Measurements from ENCODE around the gene ZNF576. TPM values are rescaled to one million over a fixed set of nuclear protein-coding genes. Genes with fewer than 3 reads are reported as not detected.

The ZNF576 gene
- polyA plus RNA-seq, 1 experiment: 14.8 TPM

GRCh38 chr19:43561139-43561970 is 35.0 kb upstream of the ZNF576 start:
- CTCF ChIA-PET: interaction anchor here (0.6 kb wide), 1 partner anchor 25 kb away, joined by 3 read pairs; no protein-coding TSS in a partner anchor

GRCh38 chr19:43562226-43562697 is 34.1 kb upstream of the ZNF576 start:
- no peak for DNase-seq (ENCODE audit: low read depth)
- TF ChIP-seq CTCF (IDR thresholded peaks at IDR 0.05; ENCODE audit: insufficient read depth, low read depth, low read length): no peak
- ChIA-PET POLR2A (no interaction called here), CTCF (interaction anchor here (1.3 kb wide), 1 partner anchor 7 kb away, joined by 3 read pairs; no protein-coding TSS in a partner anchor)
- Histone ChIP-seq H3K36me3 (ENCODE audit: control insufficient read depth, insufficient read depth, low read length) (peaks cover 2% of the 10 kb centered on the region), H3K27me3 (ENCODE audit: control insufficient read depth, insufficient read depth, low read length) (no peaks in the 10 kb centered on the region), H3K4me3 (ENCODE audit: low read depth, low read length) (no peak overlapping the region)

More at GRCh38 chr19:43561139-43561970, 35.0 kb upstream of the ZNF576 start:
- TF ChIP-seq CTCF (IDR thresholded peaks at IDR 0.05; ENCODE audit: insufficient read depth, low read depth, low read length): no peak
- Histone ChIP-seq H3K36me3 (ENCODE audit: control insufficient read depth, insufficient read depth, low read length) (peaks cover 2% of the 10 kb centered on the region), H3K27me3 (ENCODE audit: control insufficient read depth, insufficient read depth, low read length) (no peaks in the 10 kb centered on the region), H3K4me3 (ENCODE audit: low read depth, low read length) (no peak overlapping the region)
- POLR2A ChIA-PET: no interaction called here
- no peak for DNase-seq (ENCODE audit: low read depth)

GRCh38 chr19:43562698-43563241 is 33.6 kb upstream of the ZNF576 start:
- TF ChIP-seq CTCF (IDR thresholded peaks at IDR 0.05; ENCODE audit: insufficient read depth, low read depth, low read length): no peak
- H3K27me3 ChIP-seq (ENCODE audit: control insufficient read depth, insufficient read depth, low read length): no peaks in the 10 kb centered on the region
- no peak overlapping the region for H3K4me3 ChIP-seq (ENCODE audit: low read depth, low read length)
- POLR2A ChIA-PET: no interaction called here
- CTCF ChIA-PET: interaction anchor here (1.3 kb wide), 1 partner anchor 8 kb away, joined by 3 read pairs; no protein-coding TSS in a partner anchor
- DNase-seq (ENCODE audit: low read depth): peak; percentile 26
- peaks cover 2% of the 10 kb centered on the region for H3K36me3 ChIP-seq (ENCODE audit: control insufficient read depth, insufficient read depth, low read length)

GRCh38 chr19:43563816-43564457 is 32.5 kb upstream of the ZNF576 start:
- no peak for DNase-seq (ENCODE audit: low read depth)
- H3K4me3 ChIP-seq (ENCODE audit: low read depth, low read length): no peak overlapping the region
- POLR2A ChIA-PET: no interaction called here
- H3K27me3 ChIP-seq (ENCODE audit: control insufficient read depth, insufficient read depth, low read length): no peaks in the 10 kb centered on the region
- CTCF ChIA-PET: interaction anchor here (1.3 to 2.6 kb wide), 2 partner anchors 9 kb away, joined by 3 to 13 read pairs; no protein-coding TSS in a partner anchor
- peaks cover 2% of the 10 kb centered on the region for H3K36me3 ChIP-seq (ENCODE audit: control insufficient read depth, insufficient read depth, low read length)
- no peak for TF ChIP-seq CTCF (IDR thresholded peaks at IDR 0.05; ENCODE audit: insufficient read depth, low read depth, low read length)

- CTCF ChIA-PET: interaction anchor here (0.6 to 2.6 kb wide), 4 partner anchors 10 to 733 kb away, joined by 3 to 13 read pairs (median 3); partner anchors contain the start of gene XRCC1
- no peak for DNase-seq (ENCODE audit: low read depth)
- H3K36me3 ChIP-seq (ENCODE audit: control insufficient read depth, insufficient read depth, low read length): peaks cover 2% of the 10 kb centered on the region
- no peaks in the 10 kb centered on the region for H3K27me3 ChIP-seq (ENCODE audit: control insufficient read depth, insufficient read depth, low read length)
- POLR2A ChIA-PET: no interaction called here
- no peak overlapping the region for H3K4me3 ChIP-seq (ENCODE audit: low read depth, low read length)
- TF ChIP-seq CTCF (IDR thresholded peaks at IDR 0.05; ENCODE audit: insufficient read depth, low read depth, low read length): no peak
Measured at GRCh38 chr19:43564800-43565199, 31.6 kb upstream of the ZNF576 start.

Data from BJ (cell line).